H9 (cell line): ENCODE measurements around the gene CDNF. TPM values are rescaled to one million over a fixed set of nuclear protein-coding genes. Genes with fewer than 3 reads are reported as not detected.
A peak's percentile ranks its signal among the peaks of the same experiment; 100 is the strongest.

ENCODE experiments used
- DNase-seq: peaks from one replicate; pipeline ENCODE4 v3.0.0-alpha.2; 2017
- H2AFZ ChIP-seq: one replicate; pipeline ENCODE4 v1.6.1; 2013; ENCODE audit warnings: mild to moderate bottlenecking, low read length, control low read depth, moderate library complexity
- H2AK5ac ChIP-seq: 2 replicates; pipeline ENCODE4 v1.6.1; 2013; ENCODE audit warnings: low read length, control low read depth, mixed read lengths; ENCODE audit not compliant: insufficient read length
- H2BK120ac ChIP-seq: one replicate; pipeline ENCODE4 v1.6.1; 2013; ENCODE audit warnings: low read depth, mild to moderate bottlenecking, low read length, control low read depth, inconsistent platforms; ENCODE audit not compliant: poor library complexity, severe bottlenecking
- H2BK12ac ChIP-seq: 2 replicates; pipeline ENCODE4 v1.6.1; 2013; ENCODE audit warnings: low read length, control low read depth, mixed read lengths, low read depth; ENCODE audit not compliant: insufficient read length
- H2BK15ac ChIP-seq: 2 replicates; pipeline ENCODE4 v1.6.1; 2013; ENCODE audit warnings: low read depth, low read length, control low read depth
- H2BK20ac ChIP-seq: one replicate; pipeline ENCODE4 v1.6.1; 2013; ENCODE audit warnings: low read depth, mild to moderate bottlenecking, low read length, control low read depth, inconsistent platforms; ENCODE audit not compliant: poor library complexity, severe bottlenecking
- H2BK5ac ChIP-seq: 2 replicates; pipeline ENCODE4 v1.6.1; 2013; ENCODE audit warnings: low read length, control low read depth, mixed read lengths; ENCODE audit not compliant: insufficient read length
- H3K14ac ChIP-seq: 2 replicates; pipeline ENCODE4 v1.6.1; 2013; ENCODE audit warnings: low read length, control low read depth; ENCODE audit not compliant: insufficient read depth
- H3K18ac ChIP-seq: 2 replicates; pipeline ENCODE4 v1.6.1; 2013; ENCODE audit warnings: low read depth, mild to moderate bottlenecking, mixed read lengths, low read length, control low read depth; ENCODE audit not compliant: insufficient read length
- H3K23ac ChIP-seq: 2 replicates; pipeline ENCODE4 v1.6.1; 2013; ENCODE audit warnings: low read length, control low read depth, mixed read lengths, low read depth; ENCODE audit not compliant: insufficient read length
- H3K23me2 ChIP-seq: 2 replicates; pipeline ENCODE4 v1.6.1; 2013; ENCODE audit warnings: low read depth, mild to moderate bottlenecking, mixed read lengths, low read length, control low read depth; ENCODE audit not compliant: insufficient read length, poor library complexity, severe bottlenecking
- H3K27ac ChIP-seq: 2 replicates; pipeline ENCODE4 v1.5.1; 2013; ENCODE audit warnings: low read length, control low read depth, mixed read lengths, low read depth; ENCODE audit not compliant: insufficient read length
- H3K27me3 ChIP-seq: 2 replicates; pipeline ENCODE4 v1.6.1; 2013; ENCODE audit warnings: low read length, control low read depth, inconsistent platforms; ENCODE audit not compliant: insufficient read depth
- H3K4ac ChIP-seq: 2 replicates; pipeline ENCODE4 v1.6.1; 2013; ENCODE audit warnings: low read depth, mild to moderate bottlenecking, control low read depth, inconsistent platforms, low read length, moderate library complexity
- H3K4me1 ChIP-seq: 2 replicates; pipeline ENCODE4 v1.6.1; 2013; ENCODE audit warnings: low read length, control low read depth, inconsistent platforms; ENCODE audit not compliant: insufficient read depth
- H3K4me2 ChIP-seq: 2 replicates; pipeline ENCODE4 v1.6.1; 2013; ENCODE audit warnings: low read length, control low read depth, mixed read lengths; ENCODE audit not compliant: insufficient read length, insufficient read depth
- H3K56ac ChIP-seq: 2 replicates; pipeline ENCODE4 v1.6.1; 2013; ENCODE audit warnings: low read depth, mild to moderate bottlenecking, mixed read lengths, low read length, control low read depth; ENCODE audit not compliant: insufficient read length
- H3K79me1 ChIP-seq: 2 replicates; pipeline ENCODE4 v1.6.1; 2013; ENCODE audit warnings: low read depth, mild to moderate bottlenecking, moderate library complexity, low read length, control low read depth, inconsistent platforms; ENCODE audit not compliant: insufficient read depth, poor library complexity, severe bottlenecking
- H3K79me2 ChIP-seq: 2 replicates; pipeline ENCODE4 v1.6.1; 2013; ENCODE audit warnings: low read length, control low read depth, inconsistent platforms; ENCODE audit not compliant: insufficient read depth
- H3K9ac ChIP-seq: 2 replicates; pipeline ENCODE4 v1.6.1; 2013; ENCODE audit warnings: low read length, control low read depth, mixed read lengths; ENCODE audit not compliant: insufficient read length; ENCODE audit errors: extremely low read depth
- H3K9me3 ChIP-seq: one replicate; pipeline ENCODE4 v1.6.1; 2013; ENCODE audit warnings: low read depth, low read length, inconsistent platforms; ENCODE audit not compliant: control insufficient read depth
- H3T11ph ChIP-seq: one replicate; pipeline ENCODE4 v1.6.1; 2013; ENCODE audit warnings: mild to moderate bottlenecking, low read length, control low read depth, inconsistent platforms
- H4K20me1 ChIP-seq: one replicate; pipeline ENCODE4 v1.6.1; 2013; ENCODE audit not compliant: control insufficient read depth, insufficient read length, insufficient read depth
- H4K5ac ChIP-seq: 2 replicates; pipeline ENCODE4 v1.6.1; 2013; ENCODE audit warnings: low read depth, mild to moderate bottlenecking, mixed read lengths, low read length, control low read depth; ENCODE audit not compliant: insufficient read length
- H4K8ac ChIP-seq: replicated peaks from 2 replicates; pipeline ENCODE4 v1.6.1; 2013; ENCODE audit warnings: low read length, control low read depth, mixed read lengths, low read depth; ENCODE audit not compliant: insufficient read length
- H4K91ac ChIP-seq: 2 replicates; pipeline ENCODE4 v1.6.1; 2013; ENCODE audit warnings: low read depth, mild to moderate bottlenecking, moderate library complexity, mixed read lengths, low read length, control low read depth; ENCODE audit not compliant: insufficient read length
- H3K27ac Mint-ChIP-seq, 3 experiments: 2 replicates in 2 of 3; 3 replicates in 1 of 3; pipeline ENCODE4 v1.8.0; 2020 to 2021; ENCODE audit warnings: mixed read lengths in 3 of 3, mild to moderate bottlenecking in 1 of 3, moderate library complexity in 1 of 3
- H3K27me3 Mint-ChIP-seq: 2 replicates; pipeline ENCODE4 v1.8.0; 2021; ENCODE audit warnings: low read depth, mild to moderate bottlenecking, moderate library complexity, mixed read lengths
- H3K36me3 Mint-ChIP-seq, 3 experiments: 2 replicates in 2 of 3; 3 replicates in 1 of 3; pipeline ENCODE4 v1.8.0; 2020 to 2021; ENCODE audit warnings: low read depth in 3 of 3, mixed read lengths in 3 of 3; ENCODE audit not compliant: insufficient read depth in 1 of 3
- H3K4me1 Mint-ChIP-seq, 2 experiments: 2 replicates each; pipeline ENCODE4 v1.8.0; 2020; ENCODE audit warnings: mixed read lengths in 2 of 2
- H3K4me3 Mint-ChIP-seq, 2 experiments: 2 replicates in 1 of 2; 3 replicates in 1 of 2; pipeline ENCODE4 v1.8.0; 2020 to 2021; ENCODE audit warnings: mild to moderate bottlenecking in 2 of 2, mixed read lengths in 2 of 2, moderate library complexity in 1 of 2
- H3K9me3 Mint-ChIP-seq, 2 experiments: 2 replicates in 1 of 2; 3 replicates in 1 of 2; pipeline ENCODE4 v1.8.0; 2020; ENCODE audit warnings: mild to moderate bottlenecking in 2 of 2, mixed read lengths in 2 of 2, moderate library complexity in 1 of 2
- WGBS: extraction: QIAGEN DNeasy Blood & Tissue Kit; methylation state at CpG from one replicate; pipeline ENCODE4 v1.1.7; 2013; ENCODE audit warnings: missing lambda C conversion rate, low lambda C conversion rate, mixed read lengths; ENCODE audit not compliant: insufficient read length; ENCODE audit errors: extremely low coverage; 5-methylcytosine and 5-hydroxymethylcytosine counted together
- total RNA-seq: library from RNA; stranded (reverse); gene quantifications from 2 replicates; pipeline ENCODE4 v1.2.1, GENCODE V29; 2021
- TF ChIP-seq, protein P1 (sequence below): fragments of 200-600 bp; sonication (generic); conservative IDR thresholded peaks from 3 replicates; pipeline ENCODE4 v1.8.0; 2021; ENCODE audit warnings: antibody characterized with exemption, mild to moderate bottlenecking

Gene CDNF
- total RNA-seq, 1 experiment from 2014 or later: 1.3 TPM

DNA sequence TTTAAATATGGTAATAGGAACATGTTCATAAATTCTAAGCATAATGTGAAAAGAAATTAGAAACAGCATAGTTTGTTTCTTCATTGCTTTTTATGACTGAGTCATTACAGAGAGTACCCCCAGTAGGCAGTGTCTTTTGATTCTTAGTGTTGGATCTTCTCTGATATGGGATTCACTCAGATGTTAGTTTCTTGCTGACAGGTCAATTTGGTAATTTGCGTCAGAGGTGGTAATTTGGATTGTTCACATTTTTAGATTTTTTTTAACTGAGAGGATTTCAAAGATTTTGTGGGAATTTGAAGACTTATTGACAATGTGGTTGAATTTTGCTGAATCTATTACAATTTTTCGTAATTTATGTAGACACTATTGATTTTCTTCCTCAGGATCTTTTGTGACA is 2.3 kb upstream of the CDNF start:
- peaks cover 25 to 59% (median 53%) of the 10 kb centered on the region in 3 experiments for H3K36me3 Mint-ChIP-seq
- no peak overlapping the region for H3K27ac Mint-ChIP-seq

More for the DNA sequence above, 2.3 kb upstream of the CDNF start:
- Mint-ChIP-seq H3K27me3 (no peaks in the 10 kb centered on the region; the same call in 1 of the 2 replicates), H3K4me1 (peaks cover 12 to 14% of the 10 kb centered on the region in 2 experiments), H3K4me3 (peak overlapping the region in 1 of 2 experiments; percentile 63; a peak in 2 of 5 replicates), H3K9me3 (no peaks in the 10 kb centered on the region)
- Histone ChIP-seq H2AK5ac (no peak overlapping the region), H2BK15ac (no peak overlapping the region), H3K79me2 (peaks cover 6% of the 10 kb centered on the region; the same call in 1 of the 2 replicates), H3T11ph (no peak overlapping the region), H3K9me3 (no peaks in the 10 kb centered on the region), H3K14ac (no peak overlapping the region), H3K4me2 (no peak overlapping the region), H3K79me1 (no peaks in the 10 kb centered on the region), H3K27ac (no peak overlapping the region), H2BK120ac (no peak overlapping the region), H2AFZ (no peak overlapping the region), H3K4ac (no peak overlapping the region), H2BK20ac (no peak overlapping the region), H4K8ac (no peak overlapping the region), H2BK12ac (no peak overlapping the region), H3K56ac (no peak overlapping the region), H3K18ac (no peak overlapping the region), H2BK5ac (no peak overlapping the region), H3K23ac (no peak overlapping the region), H4K20me1 (no peaks in the 10 kb centered on the region), H3K23me2 (no peaks in the 10 kb centered on the region), H3K4me1 (no peaks in the 10 kb centered on the region), H3K27me3 (no peaks in the 10 kb centered on the region), H4K5ac (no peak overlapping the region), H3K9ac (no peak overlapping the region), H4K91ac (no peak overlapping the region)
- TF ChIP-seq, protein P1, sequence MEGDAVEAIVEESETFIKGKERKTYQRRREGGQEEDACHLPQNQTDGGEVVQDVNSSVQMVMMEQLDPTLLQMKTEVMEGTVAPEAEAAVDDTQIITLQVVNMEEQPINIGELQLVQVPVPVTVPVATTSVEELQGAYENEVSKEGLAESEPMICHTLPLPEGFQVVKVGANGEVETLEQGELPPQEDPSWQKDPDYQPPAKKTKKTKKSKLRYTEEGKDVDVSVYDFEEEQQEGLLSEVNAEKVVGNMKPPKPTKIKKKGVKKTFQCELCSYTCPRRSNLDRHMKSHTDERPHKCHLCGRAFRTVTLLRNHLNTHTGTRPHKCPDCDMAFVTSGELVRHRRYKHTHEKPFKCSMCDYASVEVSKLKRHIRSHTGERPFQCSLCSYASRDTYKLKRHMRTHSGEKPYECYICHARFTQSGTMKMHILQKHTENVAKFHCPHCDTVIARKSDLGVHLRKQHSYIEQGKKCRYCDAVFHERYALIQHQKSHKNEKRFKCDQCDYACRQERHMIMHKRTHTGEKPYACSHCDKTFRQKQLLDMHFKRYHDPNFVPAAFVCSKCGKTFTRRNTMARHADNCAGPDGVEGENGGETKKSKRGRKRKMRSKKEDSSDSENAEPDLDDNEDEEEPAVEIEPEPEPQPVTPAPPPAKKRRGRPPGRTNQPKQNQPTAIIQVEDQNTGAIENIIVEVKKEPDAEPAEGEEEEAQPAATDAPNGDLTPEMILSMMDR: no peak
- no CpG with 5 or more reads among the region's 2 CpGs for WGBS
- DNase-seq: no peak
